HepG2 (cell line): ENCODE results near the gene WDR70. TPM values are rescaled to one million over a fixed set of nuclear protein-coding genes. Genes with fewer than 3 reads are reported as not detected.
A peak's percentile ranks its signal among the peaks of the same experiment; 100 is the strongest.

Experiments
- ARID4A ChIP-seq: sonication (generic); formaldehyde crosslinking; IDR thresholded peaks from 2 replicates; pipeline ENCODE4 v1.5.0; 2020; ENCODE audit warnings: mild to moderate bottlenecking, missing genetic modification reagents, borderline replicate concordance
- FOXJ3 ChIP-seq: sonication (generic); formaldehyde crosslinking; IDR thresholded peaks from 2 replicates; pipeline ENCODE4 v1.4.0; 2020; ENCODE audit warnings: missing genetic modification reagents, mild to moderate bottlenecking, borderline replicate concordance
- GATAD2A ChIP-seq: IDR thresholded peaks from 2 replicates; pipeline ENCODE4 v1.6.1; 2016
- HDAC1 ChIP-seq: sonication (generic); formaldehyde crosslinking; IDR thresholded peaks from 2 replicates; pipeline ENCODE4 v1.5.1; 2020; ENCODE audit warnings: mild to moderate bottlenecking, missing genetic modification reagents
- ISX ChIP-seq: sonication (generic); formaldehyde crosslinking; conservative IDR thresholded peaks from 2 replicates; pipeline ENCODE4 v1.5.0; 2020; ENCODE audit warnings: missing genetic modification reagents
- KLF11 ChIP-seq: IDR thresholded peaks from 2 replicates; pipeline ENCODE4 v1.6.1; 2016; ENCODE audit warnings: missing compliant biosample characterization
- MIER2 ChIP-seq: IDR thresholded peaks from 2 replicates; pipeline ENCODE4 v1.6.1; 2016; ENCODE audit warnings: missing biosample characterization, missing genetic modification reagents
- NFYC ChIP-seq: IDR thresholded peaks from 2 replicates; pipeline ENCODE4 v1.6.1; 2016; ENCODE audit warnings: missing genetic modification reagents, missing compliant biosample characterization
- YEATS2 ChIP-seq: sonication (generic); formaldehyde crosslinking; IDR thresholded peaks from 2 replicates; pipeline ENCODE4 v1.4.0; 2020; ENCODE audit warnings: missing genetic modification reagents, borderline replicate concordance
- ZFX ChIP-seq: sonication (generic); formaldehyde crosslinking; IDR thresholded peaks from 2 replicates; pipeline ENCODE4 v1.4.0; 2020; ENCODE audit warnings: mild to moderate bottlenecking, low read depth, missing genetic modification reagents, moderate library complexity
- ZNF317 ChIP-seq: sonication (generic); formaldehyde crosslinking; IDR thresholded peaks from 2 replicates; pipeline ENCODE4 v1.5.0; 2020; ENCODE audit warnings: mild to moderate bottlenecking, missing genetic modification reagents
- ZNF501 ChIP-seq: sonication (generic); formaldehyde crosslinking; IDR thresholded peaks from 2 replicates; pipeline ENCODE4 v1.5.1; 2020; ENCODE audit warnings: mild to moderate bottlenecking, moderate library complexity, missing genetic modification reagents
- ZNF792 ChIP-seq: IDR thresholded peaks from 2 replicates; pipeline ENCODE4 v1.6.1; 2016
- polyA plus RNA-seq, 8 experiments: library from polyadenylated mRNA; depleted of rRNA in 3 of 8; stranded (reverse) in 7 of 8; unstranded in 1 of 8; fragments of >200 nt; fragmentation: Illumina TruSeq in 4 of 8; extraction: Trizol in 4 of 8; gene quantifications; 2 replicates each; pipeline versions ENCODE4 v1.2.1 to v1.2.3, GENCODE V29; 2011 to 2016; ENCODE audit warnings: low read depth in 4 of 8, missing spikeins in 1 of 8, mixed read lengths in 1 of 8; ENCODE audit not compliant: insufficient read depth in 1 of 8
- total RNA-seq, 5 experiments: library from RNA; depleted of rRNA; stranded (reverse); fragments of >200 nt; fragmentation: Illumina TruSeq; extraction: Trizol; gene quantifications; 2 replicates each; pipeline ENCODE4 v1.2.3, GENCODE V29; 2016; ENCODE audit warnings: low read depth in 1 of 5
- TF ChIP-seq, protein P1 (sequence below): sonication (generic); formaldehyde crosslinking; IDR thresholded peaks from 2 replicates; pipeline ENCODE4; 2020; ENCODE audit warnings: missing genetic modification reagents, mild to moderate bottlenecking, borderline replicate concordance
- TF ChIP-seq, protein P2 (sequence below): sonication (generic); formaldehyde crosslinking; IDR thresholded peaks from 2 replicates; pipeline ENCODE4 v1.9.0; 2022; ENCODE audit warnings: missing genetic modification reagents, mild to moderate bottlenecking, borderline replicate concordance
- TF ChIP-seq, protein P3 (sequence below): sonication (generic); formaldehyde crosslinking; IDR thresholded peaks from 2 replicates; pipeline ENCODE4 v1.4.0; 2020; ENCODE audit warnings: missing genetic modification reagents
- TF ChIP-seq, protein P4 (sequence below): IDR thresholded peaks from 2 replicates; pipeline ENCODE4 v1.6.1; 2016; ENCODE audit warnings: mild to moderate bottlenecking

Gene WDR70
- total and polyA plus RNA-seq, 2 of the 13 experiments (the other 11 are each of a cell fraction or from before 2014, with no cell fraction given), result 14.6 to 30.6 TPM

GRCh38 chr5:37379100-37379628 is at the start of gene WDR70 (continued):
- peak; percentile 90 for TF ChIP-seq ARID4A
- 0 out of 2 replicates have a peak, but pooled peaks have one; percentile 45 for TF ChIP-seq KLF11 (CRISPR knock-in tag)
- peak; percentile 91 for TF ChIP-seq HDAC1
- TF ChIP-seq, protein P1, sequence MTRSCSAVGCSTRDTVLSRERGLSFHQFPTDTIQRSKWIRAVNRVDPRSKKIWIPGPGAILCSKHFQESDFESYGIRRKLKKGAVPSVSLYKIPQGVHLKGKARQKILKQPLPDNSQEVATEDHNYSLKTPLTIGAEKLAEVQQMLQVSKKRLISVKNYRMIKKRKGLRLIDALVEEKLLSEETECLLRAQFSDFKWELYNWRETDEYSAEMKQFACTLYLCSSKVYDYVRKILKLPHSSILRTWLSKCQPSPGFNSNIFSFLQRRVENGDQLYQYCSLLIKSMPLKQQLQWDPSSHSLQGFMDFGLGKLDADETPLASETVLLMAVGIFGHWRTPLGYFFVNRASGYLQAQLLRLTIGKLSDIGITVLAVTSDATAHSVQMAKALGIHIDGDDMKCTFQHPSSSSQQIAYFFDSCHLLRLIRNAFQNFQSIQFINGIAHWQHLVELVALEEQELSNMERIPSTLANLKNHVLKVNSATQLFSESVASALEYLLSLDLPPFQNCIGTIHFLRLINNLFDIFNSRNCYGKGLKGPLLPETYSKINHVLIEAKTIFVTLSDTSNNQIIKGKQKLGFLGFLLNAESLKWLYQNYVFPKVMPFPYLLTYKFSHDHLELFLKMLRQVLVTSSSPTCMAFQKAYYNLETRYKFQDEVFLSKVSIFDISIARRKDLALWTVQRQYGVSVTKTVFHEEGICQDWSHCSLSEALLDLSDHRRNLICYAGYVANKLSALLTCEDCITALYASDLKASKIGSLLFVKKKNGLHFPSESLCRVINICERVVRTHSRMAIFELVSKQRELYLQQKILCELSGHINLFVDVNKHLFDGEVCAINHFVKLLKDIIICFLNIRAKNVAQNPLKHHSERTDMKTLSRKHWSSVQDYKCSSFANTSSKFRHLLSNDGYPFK (CRISPR knock-in tag), result peak; percentile 82; the same call in 1 of the 2 replicates
- peak; percentile 72 for TF ChIP-seq NFYC (CRISPR knock-in tag)
- TF ChIP-seq GATAD2A (CRISPR knock-in tag), result peak; percentile 56; the same call in 1 of the 2 replicates
- TF ChIP-seq MIER2 (CRISPR knock-in tag), result 0 out of 2 replicates have a peak, but pooled peaks have one; percentile 49
- peak; percentile 35; the same call in 1 of the 2 replicates for TF ChIP-seq FOXJ3
- TF ChIP-seq, protein P2, sequence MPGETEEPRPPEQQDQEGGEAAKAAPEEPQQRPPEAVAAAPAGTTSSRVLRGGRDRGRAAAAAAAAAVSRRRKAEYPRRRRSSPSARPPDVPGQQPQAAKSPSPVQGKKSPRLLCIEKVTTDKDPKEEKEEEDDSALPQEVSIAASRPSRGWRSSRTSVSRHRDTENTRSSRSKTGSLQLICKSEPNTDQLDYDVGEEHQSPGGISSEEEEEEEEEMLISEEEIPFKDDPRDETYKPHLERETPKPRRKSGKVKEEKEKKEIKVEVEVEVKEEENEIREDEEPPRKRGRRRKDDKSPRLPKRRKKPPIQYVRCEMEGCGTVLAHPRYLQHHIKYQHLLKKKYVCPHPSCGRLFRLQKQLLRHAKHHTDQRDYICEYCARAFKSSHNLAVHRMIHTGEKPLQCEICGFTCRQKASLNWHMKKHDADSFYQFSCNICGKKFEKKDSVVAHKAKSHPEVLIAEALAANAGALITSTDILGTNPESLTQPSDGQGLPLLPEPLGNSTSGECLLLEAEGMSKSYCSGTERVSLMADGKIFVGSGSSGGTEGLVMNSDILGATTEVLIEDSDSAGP (CRISPR knock-in tag), result peak; percentile 66; the same call in 1 of the 2 replicates
- TF ChIP-seq ZNF501 (CRISPR knock-in tag), result peak; percentile 35; the same call in 1 of the 2 replicates
- TF ChIP-seq, protein P3, sequence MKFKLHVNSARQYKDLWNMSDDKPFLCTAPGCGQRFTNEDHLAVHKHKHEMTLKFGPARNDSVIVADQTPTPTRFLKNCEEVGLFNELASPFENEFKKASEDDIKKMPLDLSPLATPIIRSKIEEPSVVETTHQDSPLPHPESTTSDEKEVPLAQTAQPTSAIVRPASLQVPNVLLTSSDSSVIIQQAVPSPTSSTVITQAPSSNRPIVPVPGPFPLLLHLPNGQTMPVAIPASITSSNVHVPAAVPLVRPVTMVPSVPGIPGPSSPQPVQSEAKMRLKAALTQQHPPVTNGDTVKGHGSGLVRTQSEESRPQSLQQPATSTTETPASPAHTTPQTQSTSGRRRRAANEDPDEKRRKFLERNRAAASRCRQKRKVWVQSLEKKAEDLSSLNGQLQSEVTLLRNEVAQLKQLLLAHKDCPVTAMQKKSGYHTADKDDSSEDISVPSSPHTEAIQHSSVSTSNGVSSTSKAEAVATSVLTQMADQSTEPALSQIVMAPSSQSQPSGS (CRISPR knock-in tag), result peak; percentile 67
- TF ChIP-seq, protein P4, sequence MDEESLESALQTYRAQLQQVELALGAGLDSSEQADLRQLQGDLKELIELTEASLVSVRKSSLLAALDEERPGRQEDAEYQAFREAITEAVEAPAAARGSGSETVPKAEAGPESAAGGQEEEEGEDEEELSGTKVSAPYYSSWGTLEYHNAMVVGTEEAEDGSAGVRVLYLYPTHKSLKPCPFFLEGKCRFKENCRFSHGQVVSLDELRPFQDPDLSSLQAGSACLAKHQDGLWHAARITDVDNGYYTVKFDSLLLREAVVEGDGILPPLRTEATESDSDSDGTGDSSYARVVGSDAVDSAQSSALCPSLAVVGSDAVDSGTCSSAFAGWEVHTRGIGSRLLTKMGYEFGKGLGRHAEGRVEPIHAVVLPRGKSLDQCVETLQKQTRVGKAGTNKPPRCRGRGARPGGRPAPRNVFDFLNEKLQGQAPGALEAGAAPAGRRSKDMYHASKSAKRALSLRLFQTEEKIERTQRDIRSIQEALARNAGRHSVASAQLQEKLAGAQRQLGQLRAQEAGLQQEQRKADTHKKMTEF (CRISPR knock-in tag), result peak; percentile 75; the same call in 1 of the 2 replicates
- peak; percentile 95 for TF ChIP-seq YEATS2
- TF ChIP-seq ISX (CRISPR knock-in tag), result 0 out of 2 replicates have a peak, but pooled peaks have one; percentile 41
- TF ChIP-seq ZNF317 (CRISPR knock-in tag), result peak; percentile 78; the same call in 1 of the 2 replicates
- peak; percentile 88 for TF ChIP-seq ZFX (CRISPR knock-in tag)
- TF ChIP-seq ZNF792 (CRISPR knock-in tag), result peak; percentile 43; the same call in 1 of the 2 replicates
